Activated CD4-positive, alpha-beta T cell treated with anti-CD3 and anti-CD28 coated beads, Interleukin-2, amount 50 U/mL, for 24 hours (primary cell): Measurements from ENCODE around the gene SHCBP1L.
"Not testable (repeated sequence)": the region's sequence is repeated elsewhere in the genome, so short reads cannot be mapped to it uniquely, and the experiment has no call there.

ENCODE experiments used
- DNase-seq, 2 donors: peaks; one replicate each; pipeline ENCODE4 v3.0.0-alpha.2; 2020; ENCODE audit warnings: low read depth in 1 of 2, low spot score in 1 of 2

SHCBP1L gene

GRCh38 chr1:182965861-182966260 is 12.9 kb upstream of the SHCBP1L start:
- no peak for DNase-seq

GRCh38 chr1:182965096-182965495 is 12.1 kb upstream of the SHCBP1L start:
- no peak for DNase-seq

DNA sequence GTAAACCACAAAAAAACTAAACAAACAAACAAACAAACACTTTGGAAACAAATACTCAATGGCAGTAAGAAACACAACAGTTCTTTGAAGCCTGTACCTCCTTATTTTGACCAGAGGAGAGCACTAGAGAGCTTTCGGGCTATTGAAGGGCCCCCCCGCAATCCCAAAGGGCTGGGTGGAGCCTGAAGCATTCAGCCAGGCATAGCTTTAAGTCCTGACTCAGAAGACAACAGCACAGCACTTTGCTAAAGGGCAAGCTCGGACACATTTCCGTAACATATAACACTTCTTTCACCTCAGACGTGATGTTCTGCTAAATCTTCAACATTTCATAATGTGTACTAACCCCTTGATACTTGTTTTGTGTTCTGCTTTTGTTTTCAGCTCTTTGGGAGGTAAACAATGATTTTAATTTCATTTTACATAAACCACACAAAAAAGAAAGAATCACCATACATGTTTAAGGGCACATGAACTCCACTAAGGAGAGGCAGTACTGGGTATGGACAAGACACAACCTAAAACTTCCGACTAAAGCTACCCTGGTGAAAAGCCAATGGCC is 9.7 kb upstream of the SHCBP1L start:
- peak in 1 of 2 donors; percentile 17 for DNase-seq

DNA sequence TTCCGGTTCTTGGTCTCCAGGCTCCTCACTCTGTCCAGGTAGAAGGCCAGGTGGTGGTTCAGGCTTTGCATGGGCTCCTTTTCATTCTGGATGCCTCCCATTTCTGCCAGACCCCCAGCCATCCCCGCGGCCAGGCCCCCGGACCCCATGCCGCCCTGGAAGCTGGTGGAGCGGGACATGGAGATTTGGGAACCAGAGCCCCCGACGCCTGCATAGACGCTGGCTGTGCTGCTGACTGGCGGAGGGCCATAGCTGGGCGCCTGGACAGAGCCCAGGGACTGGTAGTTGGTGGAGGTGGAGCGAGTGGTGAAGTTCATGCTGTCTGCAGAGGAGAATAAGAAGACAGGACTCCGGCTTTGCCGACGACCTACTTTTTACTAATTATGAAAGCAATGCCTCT is 7.1 kb upstream of the SHCBP1L start:
- DNase-seq = no peak

DNA sequence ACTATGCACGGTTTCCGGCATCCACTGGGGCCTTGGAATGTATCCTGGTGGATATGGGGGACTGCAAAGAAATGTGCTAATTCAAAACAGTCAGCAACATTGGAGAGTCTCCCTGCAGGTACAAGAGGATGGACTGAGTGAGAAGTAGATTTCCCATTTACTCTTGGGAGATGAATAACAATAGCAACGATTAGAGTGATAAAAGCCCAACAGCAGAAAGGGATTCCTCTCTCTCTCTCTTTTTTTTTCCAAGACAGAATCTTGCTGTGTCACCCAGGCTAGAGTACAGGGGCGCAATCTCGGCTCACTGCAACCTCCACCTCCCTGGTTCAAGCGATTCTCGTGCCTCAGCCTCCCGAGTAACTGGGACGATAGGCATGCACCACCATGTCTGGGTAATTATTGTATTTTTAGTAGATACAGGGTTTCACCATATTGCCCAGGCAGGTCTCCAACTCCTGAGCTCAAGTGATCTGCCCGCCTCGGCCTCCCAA is 5.0 kb upstream of the SHCBP1L start:
- no peak for DNase-seq

GRCh38 chr1:182956708-182957365 is 3.9 kb upstream of the SHCBP1L start:
- no peak for DNase-seq

- DNase-seq = no peak
These were observed 2.9 kb upstream of the SHCBP1L start for GRCh38 chr1:182955596-182956588.

DNA sequence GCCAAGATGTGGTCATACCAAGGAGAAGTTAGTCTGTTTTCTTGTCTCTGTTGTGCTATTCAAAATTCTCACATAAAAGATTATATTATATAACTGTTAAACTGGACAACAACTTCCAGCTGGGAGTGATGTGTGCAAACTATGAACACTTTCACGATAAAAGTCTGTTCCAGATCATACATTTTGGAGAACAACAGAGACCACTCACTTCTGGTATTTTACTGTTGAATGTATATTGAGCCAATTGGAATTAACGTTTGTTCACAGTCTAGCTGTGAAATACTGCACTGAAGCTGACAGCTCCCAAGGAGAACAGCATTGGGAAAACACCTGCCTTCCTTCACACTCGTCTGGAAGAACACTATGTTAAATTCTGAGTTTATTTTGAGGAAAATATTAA is 860 bp upstream of the SHCBP1L start:
- no peak for DNase-seq

GRCh38 chr1:182943336-182943735 is 9.6 kb downstream of the SHCBP1L start:
- not testable (repeated sequence) for DNase-seq

DNA sequence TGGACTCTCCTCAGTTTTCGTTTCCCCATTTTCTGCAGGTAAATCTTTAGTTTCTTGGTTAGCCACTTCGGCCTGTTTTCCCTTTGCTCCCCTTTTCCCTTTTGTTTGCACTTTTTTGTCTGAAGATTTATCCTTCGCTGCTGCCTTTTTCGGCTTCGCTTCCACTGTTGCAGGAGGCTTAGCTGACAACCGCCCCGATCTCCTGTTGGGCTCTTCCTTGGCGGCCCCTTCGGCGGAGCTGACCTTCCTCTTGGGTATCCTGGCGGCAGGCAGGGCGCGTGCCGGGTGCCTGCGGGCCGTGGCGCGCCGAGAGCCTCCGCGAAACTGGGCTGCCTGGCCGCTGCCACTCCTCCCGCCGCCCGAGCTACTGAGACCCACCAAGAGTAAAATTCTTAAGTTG is 10.8 kb downstream of the SHCBP1L start:
- DNase-seq = not testable (repeated sequence)

DNA sequence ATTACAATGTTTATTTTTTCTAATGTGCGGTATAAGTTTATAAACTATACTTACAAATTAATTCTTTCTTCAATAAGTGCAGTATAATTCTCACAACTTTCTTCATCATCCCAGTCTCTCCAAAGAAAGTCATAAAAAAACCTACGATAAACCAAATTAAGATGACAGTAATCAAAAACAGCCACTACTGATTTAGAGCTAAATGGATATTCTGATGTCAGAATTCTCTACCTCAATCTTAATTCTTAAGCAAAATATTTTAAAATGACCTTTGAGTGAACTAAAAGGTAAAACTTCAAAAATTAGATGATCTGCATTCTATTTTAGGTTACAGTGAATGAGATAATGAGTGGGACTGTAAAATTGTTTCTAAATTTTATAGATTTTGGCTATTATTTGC is 13.6 kb downstream of the SHCBP1L start:
- no peak for DNase-seq

DNA sequence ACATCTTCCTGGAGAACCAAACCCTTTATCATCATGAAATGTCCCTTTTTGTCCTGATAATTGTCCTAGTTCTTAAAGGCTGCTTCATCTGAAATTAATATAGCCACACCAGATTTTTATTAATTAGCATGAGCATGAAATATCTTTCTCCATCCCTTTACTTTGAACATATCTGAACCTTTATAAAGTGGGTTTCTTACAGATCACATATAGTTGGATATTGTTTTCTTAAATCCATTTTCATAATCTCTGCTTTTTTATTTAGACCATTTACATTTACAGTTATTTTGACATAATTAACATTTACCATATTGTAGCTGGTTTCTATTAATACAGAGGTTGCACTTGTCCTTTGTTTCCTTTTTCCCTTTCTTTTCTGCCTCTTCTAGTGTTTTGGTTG is 17.2 kb downstream of the SHCBP1L start:
- no peak for DNase-seq

DNA sequence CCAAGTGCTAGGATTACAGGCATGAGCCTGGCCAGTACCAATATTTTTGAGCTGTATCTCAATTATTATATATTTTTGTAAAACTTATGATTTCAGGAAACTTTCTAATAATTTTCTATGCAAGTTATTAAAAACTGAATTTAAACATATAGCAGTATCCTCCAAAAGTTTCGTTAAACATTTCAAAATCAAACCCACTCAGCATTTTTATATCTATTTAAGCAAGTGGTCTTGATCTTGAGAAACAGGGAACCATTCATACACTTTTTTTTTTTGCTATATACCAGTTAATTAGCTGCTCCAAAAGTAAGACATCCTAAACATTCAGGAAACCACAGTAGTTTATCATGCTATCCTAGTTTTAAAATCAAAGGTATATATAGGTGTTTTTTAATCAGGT is 22.0 kb downstream of the SHCBP1L start:
- no peak for DNase-seq

- DNase-seq = no peak
These were observed 25.1 kb downstream of the SHCBP1L start for GRCh38 chr1:182927693-182928433.

DNA sequence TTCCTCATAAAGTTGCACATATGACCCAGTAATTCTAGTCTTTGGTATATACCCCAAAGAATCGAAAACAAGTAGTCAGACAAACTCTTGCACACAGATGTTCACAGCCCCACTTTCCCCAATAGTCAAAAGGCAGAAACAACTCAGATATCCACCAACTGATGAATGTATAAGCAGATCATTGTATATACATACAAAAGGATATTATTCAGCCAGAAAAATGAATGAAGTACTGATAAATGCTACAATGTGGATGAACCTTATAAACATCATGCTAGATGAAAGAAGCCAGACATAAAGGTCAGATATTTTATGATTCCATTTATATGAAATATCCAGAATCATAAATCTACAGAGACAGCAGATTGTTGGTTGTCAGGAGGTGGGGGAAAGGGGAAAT is 27.3 kb downstream of the SHCBP1L start:
- DNase-seq = no peak

GRCh38 chr1:182917378-182917777 is 35.6 kb downstream of the SHCBP1L start:
- DNase-seq = no peak

- no peak for DNase-seq
These were observed 39.6 kb downstream of the SHCBP1L start for GRCh38 chr1:182913401-182913800.

- no peak for DNase-seq
These were observed 42.8 kb downstream of the SHCBP1L start for GRCh38 chr1:182910143-182910542.

DNA sequence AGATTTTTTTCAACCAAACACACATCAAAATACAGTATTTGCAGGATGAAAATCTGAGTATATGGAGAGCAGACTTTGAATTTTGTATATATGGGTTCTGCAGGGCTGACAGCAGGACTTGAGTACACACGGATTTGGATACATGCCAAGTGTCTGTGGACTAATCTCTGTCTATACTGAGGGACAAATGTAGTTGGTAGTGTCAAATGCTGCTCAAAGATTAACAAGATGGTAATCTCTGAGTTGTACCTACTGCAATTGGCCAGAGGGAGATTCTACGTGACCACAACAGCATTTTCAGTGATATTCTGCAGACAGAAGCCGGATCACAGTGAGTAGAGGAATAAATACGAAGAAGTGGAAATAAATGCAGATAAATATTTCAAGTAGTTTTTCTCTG is 43.4 kb downstream of the SHCBP1L start:
- DNase-seq = no peak

- DNase-seq = no peak
These were observed 47.6 kb downstream of the SHCBP1L start for GRCh38 chr1:182905321-182905720.

- not testable (repeated sequence) for DNase-seq
These were observed 51.0 kb downstream of the SHCBP1L start for GRCh38 chr1:182901946-182902345.
